ENCODE data around the gene EHBP1L1. TPM values are rescaled to one million over a fixed set of nuclear protein-coding genes. Genes with fewer than 3 reads are reported as not detected.

Gene EHBP1L1
- total and polyA plus RNA-seq, 4 donors = 1.1 to 120 (median 10.0) TPM

DNA sequence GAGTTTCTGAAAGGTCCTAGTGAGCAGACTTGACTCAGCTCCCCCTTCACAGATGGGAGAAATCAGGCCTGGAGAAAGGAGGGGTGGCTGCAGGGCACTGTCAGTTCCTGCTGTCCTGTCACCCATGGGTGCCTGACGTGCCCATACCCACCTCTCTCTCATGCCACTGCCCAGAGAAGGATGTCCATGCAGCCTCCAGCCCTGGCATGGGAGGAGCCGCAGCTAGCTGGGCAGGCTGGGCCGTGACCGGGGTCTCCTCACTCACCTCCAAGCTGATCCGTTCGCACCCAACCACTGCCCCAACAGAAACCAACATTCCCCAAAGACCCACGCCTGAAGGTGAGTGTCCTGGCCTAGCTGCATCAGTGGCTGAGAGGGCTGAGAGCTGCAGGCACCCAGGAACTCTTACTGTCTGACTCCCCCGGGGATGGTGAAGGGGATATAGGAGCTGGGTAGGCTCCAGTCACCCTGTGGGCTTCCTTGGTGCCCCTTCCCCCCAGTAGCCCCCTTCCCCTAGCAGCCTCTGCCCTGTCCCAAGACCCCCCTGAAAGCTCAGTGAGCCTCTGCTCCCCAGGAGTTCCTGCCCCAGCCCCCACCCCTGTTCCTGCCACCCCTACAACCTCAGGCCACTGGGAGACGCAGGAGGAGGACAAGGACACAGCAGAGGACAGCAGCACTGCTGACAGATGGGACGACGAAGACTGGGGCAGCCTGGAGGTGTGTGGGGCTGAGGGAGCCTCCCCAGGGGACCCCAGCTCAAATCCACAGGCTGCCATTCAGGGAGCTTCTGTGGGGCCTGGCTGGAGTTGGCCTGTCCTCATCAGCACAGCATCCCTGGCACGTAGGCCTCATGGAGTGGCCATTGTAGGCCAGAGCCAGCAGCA, 39.2 kb upstream of the EHBP1L1 start:
- Histone ChIP-seq H3K9me3 (ENCODE audit: control insufficient read depth in 4 of 4, low read length in 3 of 4) (no peaks in the 10 kb centered on the region), H3K4me3 (ENCODE audit: low read depth in 1 of 3, low read length in 3 of 3) (no peak overlapping the region), H3K9ac (ENCODE audit: low read depth in 1 of 2, low read length in 2 of 2) (no peak overlapping the region), H3K36me3 (ENCODE audit: control insufficient read depth in 4 of 4, insufficient read depth in 3 of 4, low read depth in 1 of 4, low read length in 3 of 4) (peaks cover 5 to 28% (median 20%) of the 10 kb centered on the region in 4 donors), H3K27ac (ENCODE audit: low read depth in 1 of 2, low read length in 2 of 2) (no peak overlapping the region), H3K27me3 (ENCODE audit: control insufficient read depth in 4 of 4, insufficient read depth in 4 of 4, low read length in 3 of 4) (no peaks in the 10 kb centered on the region), H3K4me1 (ENCODE audit: control insufficient read depth in 4 of 4, insufficient read depth in 4 of 4, low read length in 3 of 4) (peaks cover 10 to 31% (median 20%) of the 10 kb centered on the region in 4 donors)
- no peak for TF ChIP-seq RAD21 (IDR thresholded peaks at IDR 0.05)
- no peak for DNase-seq (ENCODE audit: low spot score)
- WGBS = 94% methylated on average over 12 of the region's 12 CpGs

- DNase-seq (ENCODE audit: low spot score) = no peak
- H3K9ac ChIP-seq (ENCODE audit: low read depth in 1 of 2, low read length in 2 of 2) = no peak overlapping the region
- WGBS = 93% methylated on average over 2 of the region's 2 CpGs
- H3K27ac ChIP-seq (ENCODE audit: low read depth in 1 of 2, low read length in 2 of 2) = no peak overlapping the region
- H3K27me3 ChIP-seq (ENCODE audit: control insufficient read depth in 4 of 4, insufficient read depth in 4 of 4, low read length in 3 of 4) = no peaks in the 10 kb centered on the region
- no peak overlapping the region for H3K4me3 ChIP-seq (ENCODE audit: low read depth in 1 of 3, low read length in 3 of 3)
- peaks cover 7 to 30% (median 19%) of the 10 kb centered on the region in 4 donors for H3K4me1 ChIP-seq (ENCODE audit: control insufficient read depth in 4 of 4, insufficient read depth in 4 of 4, low read length in 3 of 4)
- peaks cover 3 to 28% (median 20%) of the 10 kb centered on the region in 4 donors for H3K36me3 ChIP-seq (ENCODE audit: control insufficient read depth in 4 of 4, insufficient read depth in 3 of 4, low read depth in 1 of 4, low read length in 3 of 4)
- H3K9me3 ChIP-seq (ENCODE audit: control insufficient read depth in 4 of 4, low read length in 3 of 4) = no peaks in the 10 kb centered on the region
- TF ChIP-seq RXRA (IDR thresholded peaks at IDR 0.05) = no peak
Observed at GRCh38 chr11:65537296-65537597, 38.6 kb upstream of the EHBP1L1 start.

DNA sequence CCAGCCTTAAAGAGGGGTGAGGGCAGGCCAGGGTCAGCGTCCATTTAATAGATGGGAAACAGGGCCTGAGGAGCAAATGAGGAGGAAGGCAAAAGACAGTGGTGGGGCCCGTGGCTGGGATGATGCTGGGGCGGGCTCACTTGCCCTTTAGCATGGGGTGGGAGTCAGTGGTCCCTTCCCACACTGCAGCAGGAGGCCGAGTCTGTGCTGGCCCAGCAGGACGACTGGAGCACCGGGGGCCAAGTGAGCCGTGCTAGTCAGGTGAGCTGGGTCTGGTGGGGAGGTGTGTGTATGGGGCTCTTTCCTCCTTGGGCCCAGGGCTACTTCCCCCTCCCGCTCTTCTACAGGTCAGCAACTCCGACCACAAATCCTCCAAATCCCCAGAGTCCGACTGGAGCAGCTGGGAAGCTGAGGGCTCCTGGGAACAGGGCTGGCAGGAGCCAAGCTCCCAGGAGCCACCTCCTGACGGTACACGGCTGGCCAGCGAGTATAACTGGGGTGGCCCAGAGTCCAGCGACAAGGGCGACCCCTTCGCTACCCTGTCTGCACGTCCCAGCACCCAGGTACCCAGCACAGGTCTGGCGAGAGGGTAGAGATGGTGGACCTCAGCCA, 38.1 kb upstream of the EHBP1L1 start:
- TF ChIP-seq, protein P1, sequence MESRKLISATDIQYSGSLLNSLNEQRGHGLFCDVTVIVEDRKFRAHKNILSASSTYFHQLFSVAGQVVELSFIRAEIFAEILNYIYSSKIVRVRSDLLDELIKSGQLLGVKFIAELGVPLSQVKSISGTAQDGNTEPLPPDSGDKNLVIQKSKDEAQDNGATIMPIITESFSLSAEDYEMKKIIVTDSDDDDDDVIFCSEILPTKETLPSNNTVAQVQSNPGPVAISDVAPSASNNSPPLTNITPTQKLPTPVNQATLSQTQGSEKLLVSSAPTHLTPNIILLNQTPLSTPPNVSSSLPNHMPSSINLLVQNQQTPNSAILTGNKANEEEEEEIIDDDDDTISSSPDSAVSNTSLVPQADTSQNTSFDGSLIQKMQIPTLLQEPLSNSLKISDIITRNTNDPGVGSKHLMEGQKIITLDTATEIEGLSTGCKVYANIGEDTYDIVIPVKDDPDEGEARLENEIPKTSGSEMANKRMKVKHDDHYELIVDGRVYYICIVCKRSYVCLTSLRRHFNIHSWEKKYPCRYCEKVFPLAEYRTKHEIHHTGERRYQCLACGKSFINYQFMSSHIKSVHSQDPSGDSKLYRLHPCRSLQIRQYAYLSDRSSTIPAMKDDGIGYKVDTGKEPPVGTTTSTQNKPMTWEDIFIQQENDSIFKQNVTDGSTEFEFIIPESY (IDR thresholded peaks at IDR 0.05) = no peak
- TF ChIP-seq FOXA1 (IDR thresholded peaks at IDR 0.05) (no peak), ATF3 (IDR thresholded peaks at IDR 0.05) (no peak), MAX (IDR thresholded peaks at IDR 0.05) (no peak), NR2F2 (IDR thresholded peaks at IDR 0.05) (no peak), HNF4A (conservative IDR thresholded peaks at IDR 0.05) (no peak)
- Histone ChIP-seq H3K36me3 (ENCODE audit: control insufficient read depth in 4 of 4, insufficient read depth in 3 of 4, low read depth in 1 of 4, low read length in 3 of 4) (peaks cover 3 to 28% (median 19%) of the 10 kb centered on the region in 4 donors), H3K9ac (ENCODE audit: low read depth in 1 of 2, low read length in 2 of 2) (no peak overlapping the region), H3K27me3 (ENCODE audit: control insufficient read depth in 4 of 4, insufficient read depth in 4 of 4, low read length in 3 of 4) (no peaks in the 10 kb centered on the region), H3K4me1 (ENCODE audit: control insufficient read depth in 4 of 4, insufficient read depth in 4 of 4, low read length in 3 of 4) (peaks cover 7 to 25% (median 18%) of the 10 kb centered on the region in 4 donors), H3K4me3 (ENCODE audit: low read depth in 1 of 3, low read length in 3 of 3) (no peak overlapping the region), H3K27ac (ENCODE audit: low read depth in 1 of 2, low read length in 2 of 2) (no peak overlapping the region), H3K9me3 (ENCODE audit: control insufficient read depth in 4 of 4, low read length in 3 of 4) (no peaks in the 10 kb centered on the region)
- 85% methylated on average over 18 of the region's 18 CpGs for WGBS
- no peak for DNase-seq (ENCODE audit: low spot score)

Measured in liver (tissue), 9 donors.